ENCODE measurements around the gene LRRC3. TPM values are rescaled to one million over a fixed set of nuclear protein-coding genes. Genes with fewer than 3 reads are reported as not detected.

LRRC3 gene
- total and polyA plus RNA-seq, 2 donors (not counting 3 experiments of a cell fraction or from before 2014, with no cell fraction given) = 4.8 to 4.9 TPM

DNA sequence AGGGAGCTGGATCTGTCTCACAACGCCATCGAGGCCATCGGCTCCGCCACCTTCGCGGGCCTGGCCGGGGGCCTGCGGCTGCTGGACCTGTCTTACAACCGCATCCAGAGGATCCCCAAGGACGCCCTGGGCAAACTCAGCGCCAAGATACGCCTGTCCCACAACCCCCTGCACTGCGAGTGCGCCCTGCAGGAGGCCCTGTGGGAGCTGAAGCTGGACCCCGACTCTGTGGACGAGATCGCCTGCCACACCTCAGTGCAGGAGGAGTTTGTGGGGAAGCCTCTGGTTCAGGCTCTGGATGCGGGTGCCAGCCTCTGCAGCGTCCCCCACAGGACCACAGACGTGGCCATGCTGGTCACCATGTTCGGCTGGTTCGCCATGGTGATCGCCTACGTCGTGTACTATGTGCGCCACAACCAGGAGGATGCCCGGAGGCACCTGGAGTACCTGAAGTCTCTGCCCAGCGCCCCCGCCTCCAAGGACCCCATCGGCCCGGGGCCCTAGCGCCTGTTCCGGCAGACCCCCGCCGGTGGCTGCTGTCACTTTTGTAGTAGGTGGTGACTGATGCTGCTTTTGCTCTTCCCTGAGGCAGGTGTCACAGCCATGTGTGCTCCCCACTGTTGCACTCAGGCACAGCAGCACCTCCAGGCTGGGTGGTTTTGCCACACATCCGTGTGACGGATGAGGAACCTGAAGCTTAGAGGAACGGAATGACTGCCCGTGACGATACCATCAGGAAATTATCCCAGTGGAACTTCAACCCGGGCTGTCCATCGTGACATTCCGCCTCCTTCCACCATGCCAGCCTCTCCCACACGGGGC is 1.8 kb downstream of the LRRC3 start:
- Histone ChIP-seq H3K27ac (ENCODE audit: insufficient read depth, low read depth, low read length) (no peak overlapping the region), H3K36me3 (ENCODE audit: control insufficient read depth in 2 of 2, extremely low read depth in 1 of 2, insufficient read depth in 2 of 2, low read length in 2 of 2) (no peaks in the 10 kb centered on the region), H3K4me3 (replicated peaks in 1 of 3; ENCODE audit: insufficient read depth in 1 of 3, low read depth in 1 of 3, low read length in 3 of 3) (no peak overlapping the region), H3K9me3 (replicated peaks; ENCODE audit: control insufficient read depth, insufficient read depth, low read length) (no peaks in the 10 kb centered on the region), H3K27me3 (ENCODE audit: control insufficient read depth in 2 of 2, insufficient read depth in 2 of 2, low read length in 2 of 2) (peaks cover 0 to 3% of the 10 kb centered on the region in 2 experiments), H3K9me1 (replicated peaks; ENCODE audit: control insufficient read depth, extremely low read depth, insufficient read depth, low read length) (no peaks in the 10 kb centered on the region), H3K4me1 (ENCODE audit: control insufficient read depth, extremely low read depth, insufficient read depth, low read length) (no peaks in the 10 kb centered on the region), H4K20me1 (replicated peaks; ENCODE audit: control insufficient read depth, extremely low read depth, insufficient read depth, low read length) (no peaks in the 10 kb centered on the region), H2AFZ (ENCODE audit: low read depth, low read length) (no peak overlapping the region), H3K4me2 (ENCODE audit: insufficient read depth, low read length) (no peak overlapping the region), H3K9ac (replicated peaks; ENCODE audit: extremely low read depth, insufficient read depth, low read length) (no peak overlapping the region), H3K79me2 (ENCODE audit: control insufficient read depth, insufficient read depth, low read length) (no peaks in the 10 kb centered on the region)
- BruUV-seq (replicated peaks) = no TSS peak
- ChIA-PET CTCF (no interaction called here), POLR2A (no interaction called here)
- dilution Hi-C loops (cut with MboI; ENCODE audit: extremely low pct_ligation_motif_present, low sequenced_read_pairs) = no loop called here
- DNase-seq (ENCODE audit: low read depth, low spot score) (no peak), FAIRE-seq (no peak)
- intact Hi-C loops (cut with micrococcal nuclease) = loop anchor here (10.0 kb wide), 1 partner anchor 112 kb away; no protein-coding TSS in a partner anchor
- TF ChIP-seq POLR2AphosphoS5 (IDR thresholded peaks at IDR 0.05; ENCODE audit: insufficient read depth, low read depth, low read length) (no peak), EZH2 (IDR thresholded peaks at IDR 0.05; ENCODE audit: borderline replicate concordance, low read depth, low read length, severe bottlenecking) (no peak), JUN (IDR thresholded peaks at IDR 0.05; ENCODE audit: borderline replicate concordance, insufficient read depth, insufficient read length, low read depth) (no peak), MYC (IDR thresholded peaks at IDR 0.05; ENCODE audit: low read depth, low read length) (no peak), FOS (IDR thresholded peaks at IDR 0.05; ENCODE audit: borderline replicate concordance, insufficient read depth, low read length) (no peak), GATA2 (IDR thresholded peaks at IDR 0.05; ENCODE audit: insufficient read depth, insufficient read length, low read depth, low read length) (no peak), POLR2A (IDR thresholded peaks at IDR 0.05; ENCODE audit: low read depth, low read length) (no peak)
- TF ChIP-seq, protein P1, sequence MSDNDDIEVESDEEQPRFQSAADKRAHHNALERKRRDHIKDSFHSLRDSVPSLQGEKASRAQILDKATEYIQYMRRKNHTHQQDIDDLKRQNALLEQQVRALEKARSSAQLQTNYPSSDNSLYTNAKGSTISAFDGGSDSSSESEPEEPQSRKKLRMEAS (IDR thresholded peaks at IDR 0.05; ENCODE audit: insufficient read depth, insufficient read length) = no peak
- TF ChIP-seq, protein P2, sequence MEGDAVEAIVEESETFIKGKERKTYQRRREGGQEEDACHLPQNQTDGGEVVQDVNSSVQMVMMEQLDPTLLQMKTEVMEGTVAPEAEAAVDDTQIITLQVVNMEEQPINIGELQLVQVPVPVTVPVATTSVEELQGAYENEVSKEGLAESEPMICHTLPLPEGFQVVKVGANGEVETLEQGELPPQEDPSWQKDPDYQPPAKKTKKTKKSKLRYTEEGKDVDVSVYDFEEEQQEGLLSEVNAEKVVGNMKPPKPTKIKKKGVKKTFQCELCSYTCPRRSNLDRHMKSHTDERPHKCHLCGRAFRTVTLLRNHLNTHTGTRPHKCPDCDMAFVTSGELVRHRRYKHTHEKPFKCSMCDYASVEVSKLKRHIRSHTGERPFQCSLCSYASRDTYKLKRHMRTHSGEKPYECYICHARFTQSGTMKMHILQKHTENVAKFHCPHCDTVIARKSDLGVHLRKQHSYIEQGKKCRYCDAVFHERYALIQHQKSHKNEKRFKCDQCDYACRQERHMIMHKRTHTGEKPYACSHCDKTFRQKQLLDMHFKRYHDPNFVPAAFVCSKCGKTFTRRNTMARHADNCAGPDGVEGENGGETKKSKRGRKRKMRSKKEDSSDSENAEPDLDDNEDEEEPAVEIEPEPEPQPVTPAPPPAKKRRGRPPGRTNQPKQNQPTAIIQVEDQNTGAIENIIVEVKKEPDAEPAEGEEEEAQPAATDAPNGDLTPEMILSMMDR (IDR thresholded peaks at IDR 0.05; ENCODE audit: extremely low read depth in 1 of 2, insufficient read depth in 1 of 2, low read depth in 1 of 2, low read length in 2 of 2) = no peak

Data from endothelial cell of umbilical vein (primary cell).